Vagina (tissue), 2 donors: ENCODE data around the gene TBC1D22A.

ENCODE experiments used
- POLR2A ChIP-seq, 2 donors: fragments of 450-650 bp; IDR thresholded peaks; one replicate each; pipeline ENCODE4 v1.6.1; 2017; ENCODE audit warnings: antibody characterized with exemption in 2 of 2, mild to moderate bottlenecking in 2 of 2, moderate library complexity in 2 of 2
- POLR2AphosphoS5 ChIP-seq, 2 donors: sonication (generic); formaldehyde crosslinking; IDR thresholded peaks; one replicate each; pipeline ENCODE4 v1.9.0; 2017; ENCODE audit warnings: antibody characterized with exemption in 2 of 2, mild to moderate bottlenecking in 2 of 2, low read depth in 1 of 2; ENCODE audit not compliant: insufficient read depth in 1 of 2
- TF ChIP-seq, protein P1 (sequence below), 3 experiments: fragments of 450-650 bp in 2 of 3; fragments of 200-600 bp in 1 of 3; sonication (generic) in 1 of 3; IDR thresholded peaks; one replicate each; pipeline ENCODE4 v1.5.1; 2017 to 2019; ENCODE audit warnings: antibody characterized with exemption in 3 of 3, mild to moderate bottlenecking in 2 of 3, moderate library complexity in 2 of 3

DNA sequence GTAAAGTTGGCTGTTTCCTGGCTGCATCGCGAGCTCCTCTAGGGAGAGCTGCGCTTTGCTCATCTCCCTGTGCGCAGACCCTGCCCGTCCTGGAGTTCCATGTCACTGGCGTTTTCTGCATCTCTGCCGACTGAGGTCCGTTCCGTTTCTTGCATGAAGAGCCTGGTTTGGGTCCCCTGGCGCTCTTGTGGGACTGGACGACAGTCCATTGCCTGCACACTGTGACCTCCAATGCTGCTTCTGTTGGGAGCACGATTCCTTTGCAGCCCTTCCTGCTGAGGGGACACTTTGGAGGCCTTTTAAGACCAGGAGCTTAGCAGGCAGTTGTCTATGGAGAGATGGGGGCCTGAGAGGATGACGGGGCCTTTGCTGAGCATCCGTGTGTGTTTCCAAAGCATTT is 90.3 kb downstream of the TBC1D22A start:
- TF ChIP-seq, protein P1, sequence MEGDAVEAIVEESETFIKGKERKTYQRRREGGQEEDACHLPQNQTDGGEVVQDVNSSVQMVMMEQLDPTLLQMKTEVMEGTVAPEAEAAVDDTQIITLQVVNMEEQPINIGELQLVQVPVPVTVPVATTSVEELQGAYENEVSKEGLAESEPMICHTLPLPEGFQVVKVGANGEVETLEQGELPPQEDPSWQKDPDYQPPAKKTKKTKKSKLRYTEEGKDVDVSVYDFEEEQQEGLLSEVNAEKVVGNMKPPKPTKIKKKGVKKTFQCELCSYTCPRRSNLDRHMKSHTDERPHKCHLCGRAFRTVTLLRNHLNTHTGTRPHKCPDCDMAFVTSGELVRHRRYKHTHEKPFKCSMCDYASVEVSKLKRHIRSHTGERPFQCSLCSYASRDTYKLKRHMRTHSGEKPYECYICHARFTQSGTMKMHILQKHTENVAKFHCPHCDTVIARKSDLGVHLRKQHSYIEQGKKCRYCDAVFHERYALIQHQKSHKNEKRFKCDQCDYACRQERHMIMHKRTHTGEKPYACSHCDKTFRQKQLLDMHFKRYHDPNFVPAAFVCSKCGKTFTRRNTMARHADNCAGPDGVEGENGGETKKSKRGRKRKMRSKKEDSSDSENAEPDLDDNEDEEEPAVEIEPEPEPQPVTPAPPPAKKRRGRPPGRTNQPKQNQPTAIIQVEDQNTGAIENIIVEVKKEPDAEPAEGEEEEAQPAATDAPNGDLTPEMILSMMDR (IDR thresholded peaks at IDR 0.05), result no peak
- no peak for TF ChIP-seq POLR2AphosphoS5 (IDR thresholded peaks at IDR 0.05; ENCODE audit: insufficient read depth in 1 of 2, low read depth in 1 of 2)
- no peak for TF ChIP-seq POLR2A (IDR thresholded peaks at IDR 0.05)
